K562 (cell line): Measurements from ENCODE around the gene DOP1B. TPM values are rescaled to one million over a fixed set of nuclear protein-coding genes. Genes with fewer than 3 reads are reported as not detected.

ENCODE experiments used
- ATAC-seq: fragments of 200-7000 bp; cut with Tn5 transposase; 3 replicates; pipeline ENCODE4 v1.9.1; 2020; ENCODE audit warnings: moderate library complexity
- BruUV-seq: library from RNA; stranded (reverse); fragments of 400-500 nt; replicated peaks from 2 replicates; lab custom pipeline; 2021; lab: Mats Ljungman, UMichigan
- CTCF ChIA-PET: fragments of 300-600 bp; formaldehyde crosslinking; extraction: SDS; loops from one replicate; lab custom pipeline; 2021; ENCODE audit warnings: low intra/inter-chr PET ratio; lab: Yijun Ruan, JAX
- POLR2A ChIA-PET: fragments of 300-600, 350-650 bp; sonication (Branson Sonifier 250); formaldehyde crosslinking; extraction: SDS; loops from one replicate; lab custom pipeline; 2021; ENCODE audit warnings: antibody characterized with exemption, inconsistent platforms; lab: Yijun Ruan, JAX
- DNase-seq, 4 experiments: peaks; one replicate each; pipeline versions ENCODE4 v3.0.0 to v3.0.0-alpha.2; 2011 to 2018; ENCODE audit warnings: low spot score in 3 of 4, mixed read lengths in 3 of 4; ENCODE audit errors: extremely low read depth in 1 of 4
- FAIRE-seq: peaks from 2 replicates; lab custom pipeline; 2011; peaks lifted over from hg19 to GRCh38; lab: Jason Lieb, UNC
- H2AFZ ChIP-seq: 2 replicates; pipeline ENCODE4 v1.6.0; 2011; ENCODE audit warnings: low read depth, low read length, control low read depth, inconsistent platforms
- H3K27ac ChIP-seq: fragments of 200-600 bp; 3 replicates; pipeline ENCODE4 v1.8.0; 2011; ENCODE audit warnings: low read depth, mild to moderate bottlenecking, control low read depth, inconsistent platforms, low read length, moderate library complexity, mixed read lengths; ENCODE audit errors: extremely low read depth
- H3K27me3 ChIP-seq, 2 experiments: fragments of 300-600 bp in 1 of 2; 2 replicates in 1 of 2; 3 replicates in 1 of 2; pipeline versions ENCODE4 v1.6.0 to v1.8.0; 2011; ENCODE audit warnings: inconsistent platforms in 2 of 2, low read length in 2 of 2, mild to moderate bottlenecking in 1 of 2, mixed read lengths in 1 of 2, moderate library complexity in 1 of 2; ENCODE audit not compliant: control insufficient read depth in 2 of 2, insufficient read depth in 2 of 2
- H3K36me3 ChIP-seq: fragments of 300-600 bp; 3 replicates; pipeline ENCODE4 v1.8.0; 2011; ENCODE audit warnings: mild to moderate bottlenecking, low read length, inconsistent platforms; ENCODE audit not compliant: control insufficient read depth, insufficient read depth
- H3K4me1 ChIP-seq, 2 experiments: fragments of 200-600 bp in 1 of 2; replicated peaks in 1 of 2; 2 replicates in 1 of 2; 3 replicates in 1 of 2; pipeline versions ENCODE4 v1.5.1 to v1.8.0; 2011; ENCODE audit warnings: inconsistent platforms in 2 of 2, low read length in 2 of 2, mild to moderate bottlenecking in 1 of 2, mixed read lengths in 1 of 2, moderate library complexity in 1 of 2; ENCODE audit not compliant: control insufficient read depth in 2 of 2, insufficient read depth in 2 of 2
- H3K4me2 ChIP-seq: 2 replicates; pipeline ENCODE4 v1.6.1; 2011; ENCODE audit warnings: low read length, control low read depth, inconsistent platforms, mixed read lengths; ENCODE audit not compliant: insufficient read depth
- H3K4me3 ChIP-seq: fragments of 200-600 bp; sonication (generic), shearing (Covaris generic); 2 replicates; pipeline ENCODE4 v1.5.1; 2016; ENCODE audit warnings: control low read depth, inconsistent platforms
- H3K79me2 ChIP-seq: fragments of 200-600 bp; 3 replicates; pipeline ENCODE4 v1.8.0; 2011; ENCODE audit warnings: low read length, inconsistent platforms; ENCODE audit not compliant: control insufficient read depth, insufficient read depth
- H3K9ac ChIP-seq, 2 experiments: 2 replicates each; pipeline versions ENCODE4 v1.6.0 to v1.6.1; 2011; ENCODE audit warnings: low read depth in 2 of 2, low read length in 2 of 2, control low read depth in 1 of 2, inconsistent platforms in 1 of 2, mild to moderate bottlenecking in 1 of 2, mixed read lengths in 1 of 2; ENCODE audit not compliant: insufficient read depth in 1 of 2
- H3K9me1 ChIP-seq: one replicate; pipeline ENCODE4 v1.6.0; 2011; ENCODE audit warnings: inconsistent platforms, mild to moderate bottlenecking, low read length, moderate library complexity; ENCODE audit not compliant: control insufficient read depth, insufficient read depth
- H3K9me3 ChIP-seq: replicated peaks from 2 replicates; pipeline ENCODE4 v1.5.1; 2011; ENCODE audit warnings: low read depth, low read length, inconsistent platforms; ENCODE audit not compliant: control insufficient read depth, insufficient read depth
- H4K20me1 ChIP-seq: replicated peaks from 2 replicates; pipeline ENCODE4 v1.6.1; 2011; ENCODE audit warnings: low read length, inconsistent platforms, mixed read lengths; ENCODE audit not compliant: control insufficient read depth, insufficient read depth
- BRCA1 ChIP-seq, 2 experiments: fragments of 450-650 bp in 1 of 2; sonication (generic) in 1 of 2; formaldehyde crosslinking in 1 of 2; IDR thresholded peaks; 2 replicates each; pipeline versions ENCODE4 v1.5.0 to v1.6.1; 2017 to 2020; ENCODE audit warnings: mild to moderate bottlenecking in 1 of 2, missing genetic modification reagents in 1 of 2
- E2F4 ChIP-seq: sonication (generic); formaldehyde crosslinking; IDR thresholded peaks from 2 replicates; pipeline ENCODE4 v1.8.0; 2022; ENCODE audit warnings: mild to moderate bottlenecking, low read depth, missing genetic modification reagents
- FIP1L1 ChIP-seq: fragments of 200-400 bp; formaldehyde crosslinking; IDR thresholded peaks from 2 replicates; pipeline ENCODE4 v1.6.1; 2018; ENCODE audit warnings: mild to moderate bottlenecking, low read depth, low read length; ENCODE audit not compliant: poor library complexity, severe bottlenecking
- ID3 ChIP-seq, 2 experiments: fragments of 250-450 bp in 1 of 2; fragments of 450-650 bp in 1 of 2; sonication (Bioruptor Pico) in 1 of 2; IDR thresholded peaks; 2 replicates each; pipeline versions ENCODE4 v1.6.1 to v1.8.0; 2016 to 2021; ENCODE audit warnings: mild to moderate bottlenecking in 2 of 2, moderate library complexity in 2 of 2, missing compliant biosample characterization in 1 of 2, missing genetic modification characterization in 1 of 2
- MBD1 ChIP-seq: fragments of 250-450 bp; sonication (Bioruptor Pico); IDR thresholded peaks from 2 replicates; pipeline ENCODE4 v1.8.0; 2022; ENCODE audit warnings: inconsistent platforms
- MCM7 ChIP-seq, 2 experiments: fragments of 450-650 bp; IDR thresholded peaks; 2 replicates each; pipeline ENCODE4 v1.6.1; 2016 to 2018
- RBM17 ChIP-seq: fragments of 200-400 bp; formaldehyde crosslinking; IDR thresholded peaks from 2 replicates; pipeline ENCODE4 v1.6.1; 2017; ENCODE audit warnings: low read depth, mild to moderate bottlenecking, low read length, borderline replicate concordance
- STAT5B ChIP-seq: fragments of 250-450 bp; sonication (Bioruptor Pico); IDR thresholded peaks from 2 replicates; pipeline ENCODE4 v1.8.0; 2021; ENCODE audit warnings: mild to moderate bottlenecking, inconsistent platforms
- ZFP36 ChIP-seq: fragments of 150-350 bp; IDR thresholded peaks from 2 replicates; pipeline ENCODE4 v1.6.1; 2018; ENCODE audit warnings: low read length, low read depth; ENCODE audit not compliant: partially characterized antibody
- ZNF165 ChIP-seq: fragments of 250-450 bp; sonication (Bioruptor Pico); IDR thresholded peaks from 2 replicates; pipeline ENCODE4 v1.4.0; 2020; ENCODE audit warnings: borderline replicate concordance
- WGBS: fragments of 100-300 bp; shearing (Covaris generic); methylation state at CpG from one replicate; pipeline ENCODE4 v1.1.6; 2016; ENCODE audit warnings: low coverage, mixed read lengths; ENCODE audit not compliant: insufficient coverage; ENCODE audit errors: missing lambda C conversion rate; 5-methylcytosine and 5-hydroxymethylcytosine counted together
- in situ Hi-C: fragments of 300-500 bp; cut with MboI; formaldehyde crosslinking; loops from 4 replicates; pipeline ENCODE4 v1.15.0; 2018; ENCODE audit warnings: inconsistent platforms, mixed read lengths
- intact Hi-C: fragments of 100-400 bp; cut with micrococcal nuclease; formaldehyde crosslinking; loops from 2 replicates; pipeline ENCODE4 v1.14.2; 2022
- polyA plus RNA-seq, 8 experiments: library from polyadenylated mRNA; depleted of rRNA in 4 of 8; stranded (reverse) in 5 of 8; unstranded in 3 of 8; fragments of >200 nt; fragmentation: Nextera tagmentation in 2 of 8; fragmentation: Illumina TruSeq in 1 of 8; extraction: Ambion mirVana in 2 of 8; extraction: Trizol in 1 of 8; gene quantifications; 2 replicates each; pipeline versions ENCODE4 v1.2.1 to v1.2.3, GENCODE V29; 2011 to 2014; ENCODE audit warnings: inconsistent platforms in 1 of 8, missing spikeins in 1 of 8
- total RNA-seq, 7 experiments: library from RNA; depleted of rRNA in 6 of 7; stranded (reverse); fragments of >200 nt in 6 of 7; fragmentation: Illumina TruSeq in 2 of 7; extraction: Trizol in 2 of 7; gene quantifications; 2 replicates each; pipeline versions ENCODE4 v1.2.1 to v1.2.3, GENCODE V29; 2011 to 2021; ENCODE audit warnings: low replicate concordance in 1 of 7

The DOP1B gene
- total and polyA plus RNA-seq, 9 of the 15 experiments (the other 6 are each of a cell fraction or from before 2014, with no cell fraction given): 0.04 to 2.2 (median 0.68) TPM

- no peak overlapping the region for H3K27ac ChIP-seq
- intact Hi-C loops (no loop called here), in situ Hi-C loops (loop anchor here (5.0 to 10.0 kb wide), 2 partner anchors 184 to 777 kb away; no protein-coding TSS in a partner anchor)
- 17% methylated on average over 5 of the region's 5 CpGs for WGBS
- ATAC-seq: no peak
- no peaks in the 10 kb centered on the region for H3K9me3 ChIP-seq
- no peak for TF ChIP-seq FIP1L1
- no peak for TF ChIP-seq E2F4 (CRISPR knock-in tag)
- no peak for FAIRE-seq
- CTCF ChIA-PET: no interaction called here
- DNase-seq: no peak
- no peak overlapping the region for H3K9ac ChIP-seq
- H3K4me3 ChIP-seq: no peak overlapping the region
- H3K9me1 ChIP-seq: no peaks in the 10 kb centered on the region
- H3K79me2 ChIP-seq: no peaks in the 10 kb centered on the region
- H3K4me1 ChIP-seq: peaks cover 0 to 6% of the 10 kb centered on the region in 2 experiments; a peak in 3 of 5 replicates
- BruUV-seq: no TSS peak
- no peak overlapping the region for H3K4me2 ChIP-seq
- POLR2A ChIA-PET: interaction anchor here (0.9 kb wide), 1 partner anchor 62 kb away, joined by 3 read pairs; no protein-coding TSS in a partner anchor
- no peaks in the 10 kb centered on the region for H3K36me3 ChIP-seq
- H4K20me1 ChIP-seq: no peaks in the 10 kb centered on the region
- H3K27me3 ChIP-seq: peaks cover 0 to 14% of the 10 kb centered on the region in 2 experiments; a peak in 1 of 5 replicates
- no peak overlapping the region for H2AFZ ChIP-seq
These were observed 8.7 kb upstream of the DOP1B start for GRCh38 chr21:36147911-36148310.

GRCh38 chr21:36148886-36149285 lies 7.7 kb upstream of the DOP1B start:
- in situ Hi-C loops (loop anchor here (5.0 to 10.0 kb wide), 2 partner anchors 183 to 776 kb away; no protein-coding TSS in a partner anchor), intact Hi-C loops (no loop called here)
- Histone ChIP-seq H3K4me1 (peaks cover 0 to 6% of the 10 kb centered on the region in 2 experiments; a peak in 3 of 5 replicates), H3K27ac (no peak overlapping the region), H3K4me3 (no peak overlapping the region), H3K79me2 (no peaks in the 10 kb centered on the region), H3K27me3 (peaks cover 0 to 9% of the 10 kb centered on the region in 2 experiments; a peak in 1 of 5 replicates), H3K36me3 (no peaks in the 10 kb centered on the region), H3K4me2 (no peak overlapping the region), H3K9ac (no peak overlapping the region), H2AFZ (no peak overlapping the region), H3K9me3 (no peaks in the 10 kb centered on the region), H4K20me1 (no peaks in the 10 kb centered on the region), H3K9me1 (no peaks in the 10 kb centered on the region)
- 35% methylated on average over 3 of the region's 3 CpGs for WGBS
- no peak for DNase-seq
- ATAC-seq: no peak
- ChIA-PET CTCF (no interaction called here), POLR2A (interaction anchor here (0.6 kb wide), 1 partner anchor 71 kb away, joined by 4 read pairs; no protein-coding TSS in a partner anchor)
- FAIRE-seq: no peak
- no TSS peak for BruUV-seq
- no peak for TF ChIP-seq BRCA1 (IDR thresholded peaks at IDR 0.05)
- TF ChIP-seq BRCA1 (CRISPR knock-in tag; IDR thresholded peaks at IDR 0.05): no peak
- no peak for TF ChIP-seq MBD1 (CRISPR knock-in tag)
- TF ChIP-seq MCM7 (IDR thresholded peaks at IDR 0.05): no peak
- no peak for TF ChIP-seq ZFP36
- TF ChIP-seq ID3 (CRISPR knock-in tag; IDR thresholded peaks at IDR 0.05): no peak
- TF ChIP-seq ID3 (tag; IDR thresholded peaks at IDR 0.05): no peak
- TF ChIP-seq RBM17: no peak
- no peak for TF ChIP-seq ZNF165 (CRISPR knock-in tag)
- TF ChIP-seq STAT5B (CRISPR knock-in tag): no peak
